Measurements from ENCODE around the gene XPR1.

The XPR1 gene

GRCh38 chr1:180916012-180916770 lies 284.4 kb downstream of the XPR1 start:
- Histone ChIP-seq H3K27ac (ENCODE audit: low read depth, low read length, severe bottlenecking) (no peak overlapping the region), H3K4me3 (ENCODE audit: extremely low read depth, insufficient read depth, low read length, poor library complexity, severe bottlenecking) (no peak overlapping the region), H3K4me1 (ENCODE audit: control insufficient read depth, insufficient read depth, low read length, poor library complexity, severe bottlenecking) (no peaks in the 10 kb centered on the region), H3K9me3 (ENCODE audit: control insufficient read depth, low read length) (no peaks in the 10 kb centered on the region), H3K36me3 (ENCODE audit: control insufficient read depth, insufficient read depth, low read length) (no peaks in the 10 kb centered on the region)
- 90 to 97% methylated on average over 15 of the region's 17 CpGs for WGBS, 2 experiments (ENCODE audit: insufficient coverage in 2 of 2)

- Histone ChIP-seq H3K27ac (ENCODE audit: low read depth, low read length, severe bottlenecking) (no peak overlapping the region), H3K36me3 (ENCODE audit: control insufficient read depth, insufficient read depth, low read length) (no peaks in the 10 kb centered on the region), H3K4me3 (ENCODE audit: extremely low read depth, insufficient read depth, low read length, poor library complexity, severe bottlenecking) (no peak overlapping the region), H3K9me3 (ENCODE audit: control insufficient read depth, low read length) (no peaks in the 10 kb centered on the region), H3K4me1 (ENCODE audit: control insufficient read depth, insufficient read depth, low read length, poor library complexity, severe bottlenecking) (no peaks in the 10 kb centered on the region)
- 89 to 91% methylated on average over 8 to 9 of the region's 10 CpGs for WGBS, 2 experiments (ENCODE audit: insufficient coverage in 2 of 2)
Measured at GRCh38 chr1:180916771-180917170, 284.9 kb downstream of the XPR1 start.

DNA sequence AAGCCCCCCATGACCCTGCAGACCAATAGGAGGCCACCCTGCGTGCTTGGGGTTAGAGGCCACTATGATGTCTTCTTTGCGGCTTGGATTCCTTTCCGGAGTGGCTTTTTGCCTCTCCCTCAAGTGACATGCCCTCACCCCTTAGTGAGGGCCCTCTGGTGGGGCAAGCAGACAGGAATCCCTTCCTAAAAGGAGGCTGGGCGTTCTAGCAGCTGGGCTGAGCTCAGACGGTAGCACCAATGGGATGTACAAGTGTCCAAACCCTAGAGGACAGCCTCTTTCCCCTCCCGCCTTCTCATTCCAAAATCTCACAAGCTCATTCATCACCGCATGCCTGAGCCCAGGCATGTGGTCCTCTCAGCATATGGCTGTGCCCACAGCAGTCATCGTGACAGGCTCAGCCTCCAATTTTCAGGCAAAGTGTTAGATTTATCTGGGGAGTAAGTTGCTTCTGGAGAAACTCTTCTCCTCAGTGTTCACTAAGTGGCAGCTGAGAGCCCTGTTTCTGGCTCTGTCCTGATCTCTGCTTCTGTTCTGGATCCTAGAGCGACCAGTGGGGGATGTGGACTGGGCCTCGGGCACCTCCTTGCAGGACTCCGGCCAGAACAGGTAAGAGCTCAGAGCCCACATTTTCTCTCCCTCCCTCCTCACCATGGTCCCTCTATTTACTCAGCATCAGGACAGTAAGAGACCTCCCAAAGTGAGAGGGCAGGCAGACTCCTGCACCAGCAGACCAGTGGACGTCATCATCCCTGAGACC lies 285.7 kb downstream of the XPR1 start:
- H3K27ac ChIP-seq (ENCODE audit: low read depth, low read length, severe bottlenecking), result no peak overlapping the region
- 70 to 82% methylated on average over 7 to 8 of the region's 12 CpGs for WGBS, 2 experiments (ENCODE audit: insufficient coverage in 2 of 2)
- no peak overlapping the region for H3K4me3 ChIP-seq (ENCODE audit: extremely low read depth, insufficient read depth, low read length, poor library complexity, severe bottlenecking)
- peaks cover 3% of the 10 kb centered on the region for H3K4me1 ChIP-seq (ENCODE audit: control insufficient read depth, insufficient read depth, low read length, poor library complexity, severe bottlenecking)
- no peaks in the 10 kb centered on the region for H3K36me3 ChIP-seq (ENCODE audit: control insufficient read depth, insufficient read depth, low read length)
- no peaks in the 10 kb centered on the region for H3K9me3 ChIP-seq (ENCODE audit: control insufficient read depth, low read length)

DNA sequence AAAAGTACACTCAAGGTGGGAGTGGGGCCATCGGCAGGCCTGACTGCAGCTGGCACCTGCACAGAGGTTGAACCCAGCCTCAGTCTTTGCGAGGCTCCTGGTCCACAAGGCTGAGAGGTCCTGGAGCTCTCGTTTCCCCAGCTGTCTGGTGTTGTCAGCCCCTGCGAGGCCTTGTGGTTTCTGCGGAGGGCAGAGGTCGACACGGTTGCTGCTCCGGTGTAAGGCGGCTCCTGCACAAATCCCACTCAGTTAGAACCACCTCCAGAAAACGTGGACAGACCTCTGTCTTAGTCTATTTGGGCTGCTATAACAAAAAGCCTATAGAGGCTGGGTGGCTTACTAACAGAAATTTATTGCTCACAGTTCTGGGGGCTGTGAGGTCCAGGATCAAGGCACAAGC lies 286.7 kb downstream of the XPR1 start:
- H3K27ac ChIP-seq (ENCODE audit: low read depth, low read length, severe bottlenecking), result no peak overlapping the region
- H3K4me1 ChIP-seq (ENCODE audit: control insufficient read depth, insufficient read depth, low read length, poor library complexity, severe bottlenecking), result peaks cover 14% of the 10 kb centered on the region
- WGBS, 2 experiments (ENCODE audit: insufficient coverage in 2 of 2), result 86 to 93% methylated on average over 8 to 10 of the region's 10 CpGs
- H3K36me3 ChIP-seq (ENCODE audit: control insufficient read depth, insufficient read depth, low read length), result no peaks in the 10 kb centered on the region
- no peak overlapping the region for H3K4me3 ChIP-seq (ENCODE audit: extremely low read depth, insufficient read depth, low read length, poor library complexity, severe bottlenecking)
- no peaks in the 10 kb centered on the region for H3K9me3 ChIP-seq (ENCODE audit: control insufficient read depth, low read length)

GRCh38 chr1:180919183-180919700 lies 287.4 kb downstream of the XPR1 start:
- no peaks in the 10 kb centered on the region for H3K36me3 ChIP-seq (ENCODE audit: control insufficient read depth, insufficient read depth, low read length)
- no peak overlapping the region for H3K4me3 ChIP-seq (ENCODE audit: extremely low read depth, insufficient read depth, low read length, poor library complexity, severe bottlenecking)
- peaks cover 16% of the 10 kb centered on the region for H3K4me1 ChIP-seq (ENCODE audit: control insufficient read depth, insufficient read depth, low read length, poor library complexity, severe bottlenecking)
- no peak overlapping the region for H3K27ac ChIP-seq (ENCODE audit: low read depth, low read length, severe bottlenecking)
- no peaks in the 10 kb centered on the region for H3K9me3 ChIP-seq (ENCODE audit: control insufficient read depth, low read length)
- WGBS, 2 experiments (ENCODE audit: insufficient coverage in 2 of 2), result 82 to 94% methylated on average over 6 to 8 of the region's 9 CpGs

DNA sequence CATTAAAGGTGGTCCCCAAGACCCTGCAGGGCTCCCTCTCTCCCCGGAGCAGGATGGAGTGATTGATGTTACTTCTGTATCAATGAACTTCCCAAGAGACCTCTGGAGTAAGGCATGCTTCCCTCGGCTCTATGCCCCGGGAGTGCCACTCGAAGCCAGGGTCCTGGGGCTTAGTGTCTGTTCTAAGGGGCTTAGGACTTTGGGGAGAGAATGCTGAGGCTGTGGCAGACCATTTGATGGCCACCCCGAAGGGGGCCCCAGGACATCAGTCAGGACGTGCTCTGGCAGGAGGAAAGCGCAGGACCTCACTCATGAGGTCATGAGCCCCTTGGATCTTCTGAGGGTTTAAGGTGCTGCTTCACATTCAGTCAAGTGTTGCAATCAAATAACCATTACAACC lies 288.4 kb downstream of the XPR1 start:
- H3K4me1 ChIP-seq (ENCODE audit: control insufficient read depth, insufficient read depth, low read length, poor library complexity, severe bottlenecking), result peaks cover 16% of the 10 kb centered on the region
- H3K36me3 ChIP-seq (ENCODE audit: control insufficient read depth, insufficient read depth, low read length), result no peaks in the 10 kb centered on the region
- H3K4me3 ChIP-seq (ENCODE audit: extremely low read depth, insufficient read depth, low read length, poor library complexity, severe bottlenecking), result no peak overlapping the region
- WGBS, 2 experiments (ENCODE audit: insufficient coverage in 2 of 2), result 90 to 97% methylated on average over 6 of the region's 7 CpGs
- H3K9me3 ChIP-seq (ENCODE audit: control insufficient read depth, low read length), result no peaks in the 10 kb centered on the region
- no peak overlapping the region for H3K27ac ChIP-seq (ENCODE audit: low read depth, low read length, severe bottlenecking)

DNA sequence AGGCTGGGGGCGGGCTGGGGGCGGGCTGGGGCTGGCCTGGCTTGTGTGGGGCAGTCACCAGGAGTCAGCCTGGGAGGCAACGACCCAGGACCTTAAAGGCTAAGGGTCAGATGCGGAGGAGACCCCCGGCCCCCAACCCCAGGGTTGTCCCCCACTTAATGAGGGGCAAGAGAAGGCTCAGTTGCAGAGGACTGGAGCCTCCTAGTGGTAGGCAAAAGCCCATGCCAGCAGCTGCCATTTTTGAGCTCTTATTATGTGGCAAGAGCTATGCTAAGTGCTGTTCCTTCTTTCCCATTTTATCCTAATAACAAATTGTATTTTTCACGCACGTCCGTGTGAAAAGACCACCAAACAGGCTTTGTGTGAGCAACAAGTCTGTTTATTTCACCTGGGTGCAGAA lies 288.9 kb downstream of the XPR1 start:
- Histone ChIP-seq H3K36me3 (ENCODE audit: control insufficient read depth, insufficient read depth, low read length) (no peaks in the 10 kb centered on the region), H3K9me3 (ENCODE audit: control insufficient read depth, low read length) (no peaks in the 10 kb centered on the region), H3K4me3 (ENCODE audit: extremely low read depth, insufficient read depth, low read length, poor library complexity, severe bottlenecking) (no peak overlapping the region), H3K4me1 (ENCODE audit: control insufficient read depth, insufficient read depth, low read length, poor library complexity, severe bottlenecking) (peaks cover 16% of the 10 kb centered on the region), H3K27ac (ENCODE audit: low read depth, low read length, severe bottlenecking) (no peak overlapping the region)
- WGBS, 2 experiments (ENCODE audit: insufficient coverage in 2 of 2), result 75 to 89% methylated on average over 4 to 5 of the region's 8 CpGs

GRCh38 chr1:180921386-180921785 lies 289.6 kb downstream of the XPR1 start:
- Histone ChIP-seq H3K27ac (ENCODE audit: low read depth, low read length, severe bottlenecking) (no peak overlapping the region), H3K4me1 (ENCODE audit: control insufficient read depth, insufficient read depth, low read length, poor library complexity, severe bottlenecking) (peaks cover 16% of the 10 kb centered on the region), H3K36me3 (ENCODE audit: control insufficient read depth, insufficient read depth, low read length) (no peaks in the 10 kb centered on the region), H3K4me3 (ENCODE audit: extremely low read depth, insufficient read depth, low read length, poor library complexity, severe bottlenecking) (no peak overlapping the region), H3K9me3 (ENCODE audit: control insufficient read depth, low read length) (no peaks in the 10 kb centered on the region)
- 91 to 95% methylated on average over 4 of the region's 6 CpGs for WGBS, 2 experiments (ENCODE audit: insufficient coverage in 2 of 2)

- Histone ChIP-seq H3K4me1 (ENCODE audit: control insufficient read depth, insufficient read depth, low read length, poor library complexity, severe bottlenecking) (peaks cover 20% of the 10 kb centered on the region), H3K9me3 (ENCODE audit: control insufficient read depth, low read length) (no peaks in the 10 kb centered on the region), H3K27ac (ENCODE audit: low read depth, low read length, severe bottlenecking) (no peak overlapping the region), H3K36me3 (ENCODE audit: control insufficient read depth, insufficient read depth, low read length) (no peaks in the 10 kb centered on the region), H3K4me3 (ENCODE audit: extremely low read depth, insufficient read depth, low read length, poor library complexity, severe bottlenecking) (no peak overlapping the region)
- WGBS, 2 experiments (ENCODE audit: insufficient coverage in 2 of 2), result 56 to 80% methylated on average over 5 to 11 of the region's 21 CpGs
Measured at GRCh38 chr1:180921891-180922630, 290.2 kb downstream of the XPR1 start.

- Histone ChIP-seq H3K9me3 (ENCODE audit: control insufficient read depth, low read length) (no peaks in the 10 kb centered on the region), H3K27ac (ENCODE audit: low read depth, low read length, severe bottlenecking) (no peak overlapping the region), H3K4me1 (ENCODE audit: control insufficient read depth, insufficient read depth, low read length, poor library complexity, severe bottlenecking) (peaks cover 20% of the 10 kb centered on the region), H3K4me3 (ENCODE audit: extremely low read depth, insufficient read depth, low read length, poor library complexity, severe bottlenecking) (no peak overlapping the region), H3K36me3 (ENCODE audit: control insufficient read depth, insufficient read depth, low read length) (no peaks in the 10 kb centered on the region)
- WGBS, 2 experiments (ENCODE audit: insufficient coverage in 2 of 2), result 74 to 78% methylated on average over 6 of the region's 8 CpGs
Measured at GRCh38 chr1:180922631-180923015, 290.8 kb downstream of the XPR1 start.
